Measurements from ENCODE around the gene PDE3B.

- TF ChIP-seq, protein P1, sequence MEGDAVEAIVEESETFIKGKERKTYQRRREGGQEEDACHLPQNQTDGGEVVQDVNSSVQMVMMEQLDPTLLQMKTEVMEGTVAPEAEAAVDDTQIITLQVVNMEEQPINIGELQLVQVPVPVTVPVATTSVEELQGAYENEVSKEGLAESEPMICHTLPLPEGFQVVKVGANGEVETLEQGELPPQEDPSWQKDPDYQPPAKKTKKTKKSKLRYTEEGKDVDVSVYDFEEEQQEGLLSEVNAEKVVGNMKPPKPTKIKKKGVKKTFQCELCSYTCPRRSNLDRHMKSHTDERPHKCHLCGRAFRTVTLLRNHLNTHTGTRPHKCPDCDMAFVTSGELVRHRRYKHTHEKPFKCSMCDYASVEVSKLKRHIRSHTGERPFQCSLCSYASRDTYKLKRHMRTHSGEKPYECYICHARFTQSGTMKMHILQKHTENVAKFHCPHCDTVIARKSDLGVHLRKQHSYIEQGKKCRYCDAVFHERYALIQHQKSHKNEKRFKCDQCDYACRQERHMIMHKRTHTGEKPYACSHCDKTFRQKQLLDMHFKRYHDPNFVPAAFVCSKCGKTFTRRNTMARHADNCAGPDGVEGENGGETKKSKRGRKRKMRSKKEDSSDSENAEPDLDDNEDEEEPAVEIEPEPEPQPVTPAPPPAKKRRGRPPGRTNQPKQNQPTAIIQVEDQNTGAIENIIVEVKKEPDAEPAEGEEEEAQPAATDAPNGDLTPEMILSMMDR (IDR thresholded peaks at IDR 0.05) = no peak
- TF ChIP-seq POLR2A (IDR thresholded peaks at IDR 0.05) = no peak
Measured at GRCh38 chr11:14755140-14755539, 111.5 kb downstream of the PDE3B start.
